Measurements from ENCODE around the gene GIPC2.

- TF ChIP-seq, protein P1, sequence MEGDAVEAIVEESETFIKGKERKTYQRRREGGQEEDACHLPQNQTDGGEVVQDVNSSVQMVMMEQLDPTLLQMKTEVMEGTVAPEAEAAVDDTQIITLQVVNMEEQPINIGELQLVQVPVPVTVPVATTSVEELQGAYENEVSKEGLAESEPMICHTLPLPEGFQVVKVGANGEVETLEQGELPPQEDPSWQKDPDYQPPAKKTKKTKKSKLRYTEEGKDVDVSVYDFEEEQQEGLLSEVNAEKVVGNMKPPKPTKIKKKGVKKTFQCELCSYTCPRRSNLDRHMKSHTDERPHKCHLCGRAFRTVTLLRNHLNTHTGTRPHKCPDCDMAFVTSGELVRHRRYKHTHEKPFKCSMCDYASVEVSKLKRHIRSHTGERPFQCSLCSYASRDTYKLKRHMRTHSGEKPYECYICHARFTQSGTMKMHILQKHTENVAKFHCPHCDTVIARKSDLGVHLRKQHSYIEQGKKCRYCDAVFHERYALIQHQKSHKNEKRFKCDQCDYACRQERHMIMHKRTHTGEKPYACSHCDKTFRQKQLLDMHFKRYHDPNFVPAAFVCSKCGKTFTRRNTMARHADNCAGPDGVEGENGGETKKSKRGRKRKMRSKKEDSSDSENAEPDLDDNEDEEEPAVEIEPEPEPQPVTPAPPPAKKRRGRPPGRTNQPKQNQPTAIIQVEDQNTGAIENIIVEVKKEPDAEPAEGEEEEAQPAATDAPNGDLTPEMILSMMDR (IDR thresholded peaks at IDR 0.05): no peak
- no peak for TF ChIP-seq ZFX (IDR thresholded peaks at IDR 0.05; ENCODE audit: borderline replicate concordance)
Observed at GRCh38 chr1:78122389-78122788, 76.6 kb downstream of the GIPC2 start.

All from 22Rv1 (cell line).